Measurements from ENCODE around the gene NFATC1.

The NFATC1 gene

GRCh38 chr18:79445696-79446561, 50.2 kb downstream of the NFATC1 start:
- no peak for DNase-seq (ENCODE audit: extremely low read depth, insufficient read length)
- Histone ChIP-seq H3K27me3 (replicated peaks; ENCODE audit: control insufficient read depth, insufficient read depth, low read length) (no peaks in the 10 kb centered on the region), H3K36me3 (ENCODE audit: control insufficient read depth, insufficient read depth, low read length) (no peaks in the 10 kb centered on the region), H3K4me3 (replicated peaks; ENCODE audit: low read depth, low read length) (no peak overlapping the region)
- TF ChIP-seq CTCF (IDR thresholded peaks at IDR 0.05; ENCODE audit: insufficient read depth, low read length, poor library complexity, severe bottlenecking) = no peak

- DNase-seq (ENCODE audit: extremely low read depth, insufficient read length) = no peak
- Histone ChIP-seq H3K4me3 (replicated peaks; ENCODE audit: low read depth, low read length) (no peak overlapping the region), H3K27me3 (replicated peaks; ENCODE audit: control insufficient read depth, insufficient read depth, low read length) (no peaks in the 10 kb centered on the region), H3K36me3 (ENCODE audit: control insufficient read depth, insufficient read depth, low read length) (no peaks in the 10 kb centered on the region)
- TF ChIP-seq CTCF (IDR thresholded peaks at IDR 0.05; ENCODE audit: insufficient read depth, low read length, poor library complexity, severe bottlenecking) = no peak
These were observed 51.2 kb downstream of the NFATC1 start for GRCh38 chr18:79446931-79447330.

- DNase-seq (ENCODE audit: extremely low read depth, insufficient read length) = no peak
- no peaks in the 10 kb centered on the region for H3K36me3 ChIP-seq (ENCODE audit: control insufficient read depth, insufficient read depth, low read length)
- no peak for TF ChIP-seq CTCF (IDR thresholded peaks at IDR 0.05; ENCODE audit: insufficient read depth, low read length, poor library complexity, severe bottlenecking)
- H3K4me3 ChIP-seq (replicated peaks; ENCODE audit: low read depth, low read length) = no peak overlapping the region
- no peaks in the 10 kb centered on the region for H3K27me3 ChIP-seq (replicated peaks; ENCODE audit: control insufficient read depth, insufficient read depth, low read length)
These were observed 52.1 kb downstream of the NFATC1 start for GRCh38 chr18:79447703-79448367.

GRCh38 chr18:79448621-79449020, 52.9 kb downstream of the NFATC1 start:
- Histone ChIP-seq H3K4me3 (replicated peaks; ENCODE audit: low read depth, low read length) (no peak overlapping the region), H3K27me3 (replicated peaks; ENCODE audit: control insufficient read depth, insufficient read depth, low read length) (no peaks in the 10 kb centered on the region), H3K36me3 (ENCODE audit: control insufficient read depth, insufficient read depth, low read length) (no peaks in the 10 kb centered on the region)
- no peak for TF ChIP-seq CTCF (IDR thresholded peaks at IDR 0.05; ENCODE audit: insufficient read depth, low read length, poor library complexity, severe bottlenecking)
- DNase-seq (ENCODE audit: extremely low read depth, insufficient read length) = no peak

- no peaks in the 10 kb centered on the region for H3K36me3 ChIP-seq (ENCODE audit: control insufficient read depth, insufficient read depth, low read length)
- DNase-seq (ENCODE audit: extremely low read depth, insufficient read length) = no peak
- TF ChIP-seq CTCF (IDR thresholded peaks at IDR 0.05; ENCODE audit: insufficient read depth, low read length, poor library complexity, severe bottlenecking) = no peak
- H3K27me3 ChIP-seq (replicated peaks; ENCODE audit: control insufficient read depth, insufficient read depth, low read length) = no peaks in the 10 kb centered on the region
- no peak overlapping the region for H3K4me3 ChIP-seq (replicated peaks; ENCODE audit: low read depth, low read length)
These were observed 54.0 kb downstream of the NFATC1 start for GRCh38 chr18:79449551-79450288.

Measured in GM06990 (cell line).